ENCODE results near the gene ITGB2. TPM values are rescaled to one million over a fixed set of nuclear protein-coding genes. Genes with fewer than 3 reads are reported as not detected.

Gene ITGB2
- total RNA-seq, 8 experiments from 2014 or later, result 0.05 to 0.85 (median 0.56) TPM; not detected in 3

DNA sequence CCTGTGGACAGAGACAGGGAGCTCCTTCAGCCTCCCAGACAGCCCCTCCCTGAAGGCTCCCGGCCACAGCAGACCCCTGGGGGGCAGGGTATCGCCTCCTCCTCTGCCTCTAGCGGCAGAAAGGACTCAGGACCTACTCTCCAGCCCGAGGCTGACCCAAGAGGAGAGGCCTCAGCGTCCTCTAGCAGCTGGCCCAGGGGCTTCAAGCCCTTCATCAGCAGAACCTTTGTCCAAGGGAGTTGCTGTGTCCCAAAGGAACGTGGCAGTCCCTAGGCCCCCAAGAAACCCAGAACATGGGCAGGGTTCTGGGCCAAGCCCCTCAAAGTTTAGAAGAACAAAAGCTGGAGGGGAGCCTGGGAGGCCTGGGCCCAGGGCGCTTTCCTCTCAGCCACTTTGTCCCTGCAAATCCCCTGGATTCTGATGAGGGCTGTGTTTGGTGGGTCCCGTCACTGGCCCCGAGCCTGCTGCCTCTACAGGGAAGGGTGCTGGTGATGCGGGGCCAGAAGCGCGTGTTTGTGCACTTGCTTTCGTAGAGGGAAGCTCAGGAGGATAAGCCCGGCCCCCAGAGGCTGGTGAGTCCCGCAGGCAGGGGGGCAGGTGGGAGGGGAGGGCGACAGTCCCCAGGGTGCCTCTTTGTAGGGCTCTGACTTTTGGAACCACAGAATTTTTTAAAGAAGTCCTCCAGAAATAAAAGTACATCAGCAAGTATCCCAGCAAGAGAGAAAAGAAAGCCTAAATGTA is 13.3 kb downstream of the ITGB2 start:
- Histone ChIP-seq H3K27ac (no peak overlapping the region), H3K4me1 (replicated peaks in 1 of 2) (no peaks in the 10 kb centered on the region), H3K4me3 (no peak overlapping the region)
- ATAC-seq (replicated peaks in 6 of 8), result peak in 1 of 8 experiments; percentile 10
- 0 to 80% (median 28%) methylated on average over 1 to 5 of the region's 16 CpGs; no CpG with 5 or more reads in 5 of the 10 experiments for WGBS, 10 experiments
- in situ Hi-C loops (cut with MboI; ENCODE audit: low pct_unique_long_range_greater_than_20kb in 2 of 9, low sequenced_read_pairs in 9 of 9, unreplicated experiment in 9 of 9), result no loop called here

- Histone ChIP-seq H3K27ac (no peak overlapping the region), H3K4me3 (no peak overlapping the region), H3K4me1 (replicated peaks in 1 of 2) (no peaks in the 10 kb centered on the region)
- ATAC-seq (replicated peaks in 6 of 8), result no peak
- 43 to 100% (median 80%) methylated on average over 1 to 5 of the region's 7 CpGs; no CpG with 5 or more reads in 7 of the 10 experiments for WGBS, 10 experiments
- in situ Hi-C loops (cut with MboI; ENCODE audit: low pct_unique_long_range_greater_than_20kb in 2 of 9, low sequenced_read_pairs in 9 of 9, unreplicated experiment in 9 of 9), result no loop called here
These were observed 15.0 kb downstream of the ITGB2 start for GRCh38 chr21:44905728-44906090.

GRCh38 chr21:44905016-44905727 is 15.5 kb downstream of the ITGB2 start:
- Histone ChIP-seq H3K4me1 (replicated peaks in 1 of 2) (no peaks in the 10 kb centered on the region), H3K27ac (no peak overlapping the region), H3K4me3 (no peak overlapping the region)
- 75 to 90% (median 80%) methylated on average over 1 to 9 of the region's 22 CpGs; no CpG with 5 or more reads in 5 of the 10 experiments for WGBS, 10 experiments
- in situ Hi-C loops (cut with MboI; ENCODE audit: low pct_unique_long_range_greater_than_20kb in 2 of 9, low sequenced_read_pairs in 9 of 9, unreplicated experiment in 9 of 9), result no loop called here
- no peak for ATAC-seq (replicated peaks in 6 of 8)

DNA sequence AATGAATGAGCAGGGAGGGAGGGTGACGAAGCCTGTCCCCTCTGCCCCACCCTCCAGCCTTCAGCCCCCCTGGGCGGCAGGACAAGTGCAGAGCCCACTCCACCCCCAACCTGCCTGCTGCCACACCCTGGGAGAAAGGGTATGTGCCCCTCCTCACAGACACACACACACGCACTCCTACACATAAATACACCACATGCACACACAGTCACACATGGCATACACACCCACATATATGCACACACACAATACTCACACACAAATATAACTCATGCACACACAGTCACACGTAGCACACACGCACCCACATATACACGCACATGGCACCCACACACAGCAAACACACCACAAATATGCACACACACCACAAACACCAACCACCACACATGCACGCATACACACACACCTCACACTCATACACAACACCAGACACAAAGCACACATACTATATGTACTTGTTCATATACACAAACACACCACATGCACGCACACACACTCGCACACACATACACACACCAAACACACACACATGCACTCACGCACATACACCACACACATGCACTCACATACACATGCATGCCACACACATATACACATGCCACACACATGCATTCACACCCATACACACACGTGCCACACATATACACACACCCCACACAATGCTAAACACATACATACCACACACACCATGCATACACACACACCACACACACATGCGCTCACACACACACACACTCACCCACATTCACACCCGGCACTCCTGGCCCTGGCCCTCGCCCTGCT is 16.4 kb downstream of the ITGB2 start:
- WGBS, 10 experiments, result 28 to 100% (median 68%) methylated on average over 1 to 5 of the region's 14 CpGs; no CpG with 5 or more reads in 4 of the 10 experiments
- Histone ChIP-seq H3K4me1 (replicated peaks in 1 of 2) (no peaks in the 10 kb centered on the region), H3K4me3 (no peak overlapping the region), H3K27ac (no peak overlapping the region)
- in situ Hi-C loops (cut with MboI; ENCODE audit: low pct_unique_long_range_greater_than_20kb in 2 of 9, low sequenced_read_pairs in 9 of 9, unreplicated experiment in 9 of 9), result no loop called here
- ATAC-seq (replicated peaks in 6 of 8), result no peak

DNA sequence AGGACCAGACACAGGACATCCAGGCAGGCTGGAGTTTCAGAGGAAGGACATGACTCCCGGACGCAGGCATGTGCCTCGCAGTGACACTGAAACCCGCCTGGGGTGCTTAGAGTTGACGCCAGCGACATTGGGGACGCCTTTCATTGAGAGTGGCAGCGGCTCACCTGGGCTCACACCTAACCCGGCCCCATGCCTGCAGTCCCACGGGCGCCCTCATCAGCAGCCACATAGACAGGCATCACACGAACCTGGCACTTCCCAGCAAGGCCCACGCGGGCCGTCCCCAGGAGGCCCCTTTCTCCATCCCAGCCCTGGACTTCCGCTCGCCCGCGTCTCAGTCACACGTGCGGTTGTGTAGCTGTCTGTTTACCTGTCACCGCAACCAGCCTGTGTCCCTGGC is 17.0 kb downstream of the ITGB2 start:
- WGBS, 10 experiments, result 48 to 100% (median 67%) methylated on average over 2 to 6 of the region's 22 CpGs; no CpG with 5 or more reads in 6 of the 10 experiments

GRCh38 chr21:44903050-44903685 is 17.5 kb downstream of the ITGB2 start:
- 13 to 85% (median 76%) methylated on average over 1 to 6 of the region's 18 CpGs; no CpG with 5 or more reads in 6 of the 10 experiments for WGBS, 10 experiments
- no peak for ATAC-seq (replicated peaks in 6 of 8)
- in situ Hi-C loops (cut with MboI; ENCODE audit: low pct_unique_long_range_greater_than_20kb in 2 of 9, low sequenced_read_pairs in 9 of 9, unreplicated experiment in 9 of 9), result no loop called here
- Histone ChIP-seq H3K27ac (no peak overlapping the region), H3K4me3 (no peak overlapping the region), H3K4me1 (replicated peaks in 1 of 2) (peaks cover 0 to 1% of the 10 kb centered on the region in 2 donors)

More for the DNA sequence above, 17.0 kb downstream of the ITGB2 start:
- no peak overlapping the region for H3K4me3 ChIP-seq
- in situ Hi-C loops (cut with MboI; ENCODE audit: low pct_unique_long_range_greater_than_20kb in 2 of 9, low sequenced_read_pairs in 9 of 9, unreplicated experiment in 9 of 9), result no loop called here
- no peak for ATAC-seq (replicated peaks in 6 of 8)
- H3K27ac ChIP-seq, result no peak overlapping the region
- no peaks in the 10 kb centered on the region for H3K4me1 ChIP-seq (replicated peaks in 1 of 2)

GRCh38 chr21:44902268-44903049 is 18.2 kb downstream of the ITGB2 start:
- 49 to 100% (median 86%) methylated on average over 1 to 26 of the region's 30 CpGs; no CpG with 5 or more reads in 1 of the 10 experiments for WGBS, 10 experiments

GRCh38 chr21:44901391-44902074 is 19.2 kb downstream of the ITGB2 start:
- 50 to 100% (median 87%) methylated on average over 1 to 4 of the region's 27 CpGs; no CpG with 5 or more reads in 3 of the 10 experiments for WGBS, 10 experiments
- no peak for ATAC-seq (replicated peaks in 6 of 8)
- in situ Hi-C loops (cut with MboI; ENCODE audit: low pct_unique_long_range_greater_than_20kb in 2 of 9, low sequenced_read_pairs in 9 of 9, unreplicated experiment in 9 of 9), result no loop called here
- Histone ChIP-seq H3K27ac (no peak overlapping the region), H3K4me1 (replicated peaks in 1 of 2) (peaks cover 0 to 7% of the 10 kb centered on the region in 2 donors), H3K4me3 (no peak overlapping the region)

More at GRCh38 chr21:44902268-44903049, 18.2 kb downstream of the ITGB2 start:
- Histone ChIP-seq H3K4me3 (no peak overlapping the region), H3K27ac (no peak overlapping the region), H3K4me1 (replicated peaks in 1 of 2) (peaks cover 0 to 7% of the 10 kb centered on the region in 2 donors)
- no peak for ATAC-seq (replicated peaks in 6 of 8)
- in situ Hi-C loops (cut with MboI; ENCODE audit: low pct_unique_long_range_greater_than_20kb in 2 of 9, low sequenced_read_pairs in 9 of 9, unreplicated experiment in 9 of 9), result no loop called here

GRCh38 chr21:44900559-44901251 is 20.0 kb downstream of the ITGB2 start:
- Histone ChIP-seq H3K4me1 (replicated peaks in 1 of 2) (peaks cover 0 to 7% of the 10 kb centered on the region in 2 donors), H3K27ac (no peak overlapping the region), H3K4me3 (no peak overlapping the region)
- in situ Hi-C loops (cut with MboI; ENCODE audit: low pct_unique_long_range_greater_than_20kb in 2 of 9, low sequenced_read_pairs in 9 of 9, unreplicated experiment in 9 of 9), result no loop called here
- peak in 3 of 8 experiments; percentile 30 to 51 (median 32) for ATAC-seq (replicated peaks in 6 of 8)
- 8 to 100% (median 60%) methylated on average over 1 to 5 of the region's 28 CpGs; no CpG with 5 or more reads in 3 of the 10 experiments for WGBS, 10 experiments

GRCh38 chr21:44899768-44900558 is 20.7 kb downstream of the ITGB2 start:
- no peak overlapping the region for H3K27ac ChIP-seq
- peaks cover 0 to 7% of the 10 kb centered on the region in 2 donors for H3K4me1 ChIP-seq (replicated peaks in 1 of 2)
- peak in 1 of 8 experiments; percentile 7 for ATAC-seq (replicated peaks in 6 of 8)
- in situ Hi-C loops (cut with MboI; ENCODE audit: low pct_unique_long_range_greater_than_20kb in 2 of 9, low sequenced_read_pairs in 9 of 9, unreplicated experiment in 9 of 9), result no loop called here
- WGBS, 10 experiments, result 75 to 100% (median 87%) methylated on average over 2 to 5 of the region's 37 CpGs; no CpG with 5 or more reads in 5 of the 10 experiments
- no peak overlapping the region for H3K4me3 ChIP-seq
